ENCODE measurements around the gene RNF115. TPM values are rescaled to one million over a fixed set of nuclear protein-coding genes. Genes with fewer than 3 reads are reported as not detected.

The RNF115 gene
- total and polyA plus RNA-seq, 7 donors: 3.2 to 81.6 (median 45.9) TPM

- Histone ChIP-seq H3K27ac (peak overlapping the region; percentile 86), H3K36me3 (ENCODE audit: insufficient read depth in 1 of 2, low read depth in 1 of 2) (peaks cover 0 to 19% of the 10 kb centered on the region in 2 donors), H3K4me3 (peak overlapping the region; percentile 66), H3K4me1 (peaks cover 64% of the 10 kb centered on the region), H3K27me3 (ENCODE audit: insufficient read depth in 3 of 3, low read length in 2 of 3) (no peaks in the 10 kb centered on the region), H3K9me3 (no peaks in the 10 kb centered on the region)
- peak; percentile 62 to 77 (median 68) for ATAC-seq
- 42 to 66% (median 43%) methylated on average over 10 of the region's 10 CpGs for WGBS, 3 donors
- intact Hi-C loops (cut with DNase I): no loop called here
- TF ChIP-seq CTCF (IDR thresholded peaks at IDR 0.05): no peak
- DNase-seq: no peak
These were observed 41.4 kb downstream of the RNF115 start for GRCh38 chr1:145782272-145783099.

- intact Hi-C loops (cut with DNase I): no loop called here
- no peak for TF ChIP-seq CTCF (IDR thresholded peaks at IDR 0.05)
- DNase-seq: no peak
- no peaks in the 10 kb centered on the region for H3K27me3 ChIP-seq (ENCODE audit: insufficient read depth in 3 of 3, low read length in 2 of 3)
- H3K4me1 ChIP-seq: peaks cover 41% of the 10 kb centered on the region
- H3K9me3 ChIP-seq: no peaks in the 10 kb centered on the region
- H3K27ac ChIP-seq: peak overlapping the region; percentile 47
- WGBS, 3 donors: 97 to 100% (median 98%) methylated on average over 1 of the region's 1 CpG
- no peak for ATAC-seq
- no peak overlapping the region for H3K4me3 ChIP-seq
- peaks cover 0 to 33% of the 10 kb centered on the region in 2 donors for H3K36me3 ChIP-seq (ENCODE audit: insufficient read depth in 1 of 2, low read depth in 1 of 2)
These were observed 45.8 kb downstream of the RNF115 start for GRCh38 chr1:145778146-145778540.

- intact Hi-C loops (cut with DNase I): no loop called here
- no peaks in the 10 kb centered on the region for H3K27me3 ChIP-seq (ENCODE audit: insufficient read depth in 3 of 3, low read length in 2 of 3)
- no peak overlapping the region for H3K4me3 ChIP-seq
- H3K27ac ChIP-seq: peak overlapping the region; percentile 47
- ATAC-seq (peak in 1 of 4 donors; percentile 37), DNase-seq (no peak)
- peaks cover 39% of the 10 kb centered on the region for H3K4me1 ChIP-seq
- H3K36me3 ChIP-seq (ENCODE audit: insufficient read depth in 1 of 2, low read depth in 1 of 2): peaks cover 0 to 38% of the 10 kb centered on the region in 2 donors
- 56 to 93% (median 64%) methylated on average over 1 of the region's 1 CpG for WGBS, 3 donors
- no peaks in the 10 kb centered on the region for H3K9me3 ChIP-seq
- TF ChIP-seq CTCF (IDR thresholded peaks at IDR 0.05): no peak
These were observed 46.3 kb downstream of the RNF115 start for GRCh38 chr1:145777357-145778145.

GRCh38 chr1:145773423-145773822 lies 50.5 kb downstream of the RNF115 start:
- H3K4me3 ChIP-seq: no peak overlapping the region
- intact Hi-C loops (cut with DNase I): no loop called here
- no peak for TF ChIP-seq CTCF (IDR thresholded peaks at IDR 0.05)
- H3K27ac ChIP-seq: peak overlapping the region; percentile 50
- H3K9me3 ChIP-seq: no peaks in the 10 kb centered on the region
- H3K4me1 ChIP-seq: peaks cover 28% of the 10 kb centered on the region
- DNase-seq (no peak), ATAC-seq (no peak)
- H3K27me3 ChIP-seq (ENCODE audit: insufficient read depth in 3 of 3, low read length in 2 of 3): no peaks in the 10 kb centered on the region
- peaks cover 0 to 61% of the 10 kb centered on the region in 2 donors for H3K36me3 ChIP-seq (ENCODE audit: insufficient read depth in 1 of 2, low read depth in 1 of 2)
- WGBS, 3 donors: 96 to 100% (median 98%) methylated on average over 1 of the region's 1 CpG
